CD4-positive, alpha-beta memory T cell (primary cell): ENCODE results near the gene GYG1. TPM values are rescaled to one million over a fixed set of nuclear protein-coding genes. Genes with fewer than 3 reads are reported as not detected.

Experiments used
- CTCF ChIA-PET: fragments of 350-600 bp; sonication (Branson Sonifier 250); formaldehyde crosslinking; loops from one replicate; lab custom pipeline; 2021; ENCODE audit warnings: inconsistent platforms; ENCODE audit not compliant: partially characterized antibody; lab: Charles Lee
- POLR2A ChIA-PET: fragments of 350-600 bp; sonication (Branson Sonifier 250); formaldehyde crosslinking; loops from one replicate; lab custom pipeline; 2021; ENCODE audit not compliant: partially characterized antibody; lab: Charles Lee
- DNase-seq, 5 donors: peaks; one replicate each; pipeline versions ENCODE4 v3.0.0 to v3.0.0-alpha.2; 2020 to 2022; ENCODE audit warnings: mixed read lengths in 1 of 5
- H3K27ac ChIP-seq: one replicate; pipeline ENCODE4 v1.7.0; 2013; ENCODE audit warnings: low read depth, low read length
- H3K27me3 ChIP-seq: 2 replicates; pipeline ENCODE4 v1.7.0; 2013; ENCODE audit warnings: mild to moderate bottlenecking, low read length, moderate library complexity; ENCODE audit not compliant: insufficient read depth
- H3K36me3 ChIP-seq: 2 replicates; pipeline ENCODE4 v1.7.0; 2013; ENCODE audit warnings: mild to moderate bottlenecking, low read length, moderate library complexity; ENCODE audit not compliant: insufficient read depth
- H3K4me1 ChIP-seq: 2 replicates; pipeline ENCODE4 v1.7.0; 2013; ENCODE audit warnings: mild to moderate bottlenecking, low read length, moderate library complexity; ENCODE audit not compliant: insufficient read depth
- H3K4me3 ChIP-seq, 2 donors: one replicate each; pipeline ENCODE4 v1.7.0; 2013; ENCODE audit warnings: low read length in 2 of 2, mild to moderate bottlenecking in 1 of 2
- H3K9me3 ChIP-seq, 2 donors: one replicate each; pipeline ENCODE4 v1.7.0; 2013; ENCODE audit warnings: low read length in 2 of 2, control low read depth in 1 of 2; ENCODE audit not compliant: control insufficient read depth in 1 of 2
- H3K27ac Mint-ChIP-seq, 7 donors: one replicate each; pipeline ENCODE4 v1.8.0; 2020 to 2021; ENCODE audit warnings: mixed read lengths in 7 of 7, mild to moderate bottlenecking in 6 of 7, inconsistent platforms in 3 of 7, moderate library complexity in 3 of 7
- H3K27me3 Mint-ChIP-seq, 2 donors: one replicate each; pipeline ENCODE4 v1.8.0; 2020 to 2021; ENCODE audit warnings: mixed read lengths in 2 of 2
- H3K36me3 Mint-ChIP-seq, 2 donors: one replicate each; pipeline ENCODE4 v1.8.0; 2020 to 2021; ENCODE audit warnings: mixed read lengths in 2 of 2, inconsistent platforms in 1 of 2, mild to moderate bottlenecking in 1 of 2
- H3K4me1 Mint-ChIP-seq, 4 donors: one replicate each; pipeline ENCODE4 v1.8.0; 2020 to 2021; ENCODE audit warnings: mixed read lengths in 4 of 4, mild to moderate bottlenecking in 1 of 4
- H3K4me3 Mint-ChIP-seq, 8 donors: one replicate each; pipeline ENCODE4 v1.8.0; 2020 to 2021; ENCODE audit warnings: mixed read lengths in 8 of 8, mild to moderate bottlenecking in 7 of 8, moderate library complexity in 6 of 8, inconsistent platforms in 3 of 8
- H3K9me3 Mint-ChIP-seq, 8 donors: one replicate each; pipeline ENCODE4 v1.8.0; 2020 to 2021; ENCODE audit warnings: mixed read lengths in 8 of 8, mild to moderate bottlenecking in 5 of 8, inconsistent platforms in 3 of 8, moderate library complexity in 1 of 8
- intact Hi-C: fragments of 100-400 bp; cut with micrococcal nuclease; formaldehyde crosslinking; loops from one replicate; pipeline ENCODE4 v1.15.1; 2023
- polyA plus RNA-seq, 2 donors: library from polyadenylated mRNA; unstranded; fragments of 300-500 nt; fragmentation: Illumina TruSeq; gene quantifications; one replicate each; pipeline ENCODE4 v1.2.3, GENCODE V29; 2021
- total RNA-seq, 2 experiments: library from RNA; stranded (reverse); gene quantifications; one replicate each; pipeline ENCODE4 v1.2.3, GENCODE V29; 2021

The GYG1 gene
- total and polyA plus RNA-seq, 4 experiments from 2014 or later, result 20.9 to 54.9 (median 29.2) TPM

- H3K27me3 ChIP-seq, result no peaks in the 10 kb centered on the region
Measured at GRCh38 chr3:149015393-149015792, 24.1 kb downstream of the GYG1 start.

GRCh38 chr3:149016242-149016641 lies 24.9 kb downstream of the GYG1 start:
- peaks cover 39 to 54% of the 10 kb centered on the region in 2 donors for H3K36me3 Mint-ChIP-seq
- ChIA-PET CTCF (no interaction called here), POLR2A (interaction anchor here (1.0 kb wide), 1 partner anchor 25 kb away, joined by 3 read pairs; the partner anchor contains the start of gene GYG1)
- peaks cover 3% of the 10 kb centered on the region for H3K36me3 ChIP-seq
- H3K27me3 ChIP-seq, result no peaks in the 10 kb centered on the region
- H3K27ac Mint-ChIP-seq, result peak overlapping the region in 5 of 7 donors; percentile 19 to 31 (median 24)
- H3K9me3 ChIP-seq, result no peaks in the 10 kb centered on the region
- H3K9me3 Mint-ChIP-seq, result no peaks in the 10 kb centered on the region
- no peaks in the 10 kb centered on the region for H3K4me1 ChIP-seq
- no peaks in the 10 kb centered on the region for H3K27me3 Mint-ChIP-seq
- DNase-seq, result no peak
- peaks cover 16 to 47% (median 32%) of the 10 kb centered on the region in 4 donors for H3K4me1 Mint-ChIP-seq
- no peak overlapping the region for H3K4me3 ChIP-seq
- no peak overlapping the region for H3K4me3 Mint-ChIP-seq
- intact Hi-C loops, result no loop called here
- no peak overlapping the region for H3K27ac ChIP-seq

More at GRCh38 chr3:149015393-149015792, 24.1 kb downstream of the GYG1 start:
- H3K9me3 ChIP-seq, result no peaks in the 10 kb centered on the region
- Mint-ChIP-seq H3K4me3 (no peak overlapping the region), H3K27ac (peak overlapping the region in 5 of 7 donors; percentile 0 to 53 (median 19)), H3K4me1 (peaks cover 16 to 48% (median 33%) of the 10 kb centered on the region in 4 donors), H3K9me3 (no peaks in the 10 kb centered on the region), H3K36me3 (peaks cover 44 to 56% of the 10 kb centered on the region in 2 donors), H3K27me3 (no peaks in the 10 kb centered on the region)
- no peak overlapping the region for H3K27ac ChIP-seq
- POLR2A ChIA-PET, result no interaction called here
- no peak overlapping the region for H3K4me3 ChIP-seq
- intact Hi-C loops, result no loop called here
- H3K4me1 ChIP-seq, result peaks cover 5% of the 10 kb centered on the region
- H3K36me3 ChIP-seq, result peaks cover 11% of the 10 kb centered on the region
- CTCF ChIA-PET, result no interaction called here
- no peak for DNase-seq

- H3K27ac Mint-ChIP-seq, result peak overlapping the region in 5 of 7 donors; percentile 14 to 31 (median 24)
- H3K36me3 Mint-ChIP-seq, result peaks cover 36 to 54% of the 10 kb centered on the region in 2 donors
- H3K27me3 Mint-ChIP-seq, result no peaks in the 10 kb centered on the region
- Histone ChIP-seq H3K4me1 (no peaks in the 10 kb centered on the region), H3K27me3 (no peaks in the 10 kb centered on the region), H3K27ac (no peak overlapping the region), H3K36me3 (peaks cover 2% of the 10 kb centered on the region), H3K9me3 (no peaks in the 10 kb centered on the region), H3K4me3 (no peak overlapping the region)
- ChIA-PET CTCF (no interaction called here), POLR2A (interaction anchor here (1.0 kb wide), 1 partner anchor 25 kb away, joined by 3 read pairs; the partner anchor contains the start of gene GYG1)
- peaks cover 16 to 46% (median 31%) of the 10 kb centered on the region in 4 donors for H3K4me1 Mint-ChIP-seq
- no peaks in the 10 kb centered on the region for H3K9me3 Mint-ChIP-seq
- H3K4me3 Mint-ChIP-seq, result peak overlapping the region in 1 of 8 donors; percentile 14
- intact Hi-C loops, result no loop called here
- DNase-seq, result no peak
Measured at GRCh38 chr3:149016669-149017541, 25.6 kb downstream of the GYG1 start.

GRCh38 chr3:149018247-149018646 lies 26.9 kb downstream of the GYG1 start:
- intact Hi-C loops, result no loop called here
- H3K27ac ChIP-seq, result no peak overlapping the region

GRCh38 chr3:149019580-149019979 lies 28.2 kb downstream of the GYG1 start:
- Histone ChIP-seq H3K4me1 (no peaks in the 10 kb centered on the region), H3K27ac (no peak overlapping the region), H3K36me3 (peaks cover 18% of the 10 kb centered on the region), H3K27me3 (no peaks in the 10 kb centered on the region), H3K4me3 (no peak overlapping the region), H3K9me3 (no peaks in the 10 kb centered on the region)
- no peaks in the 10 kb centered on the region for H3K27me3 Mint-ChIP-seq
- no peak for DNase-seq
- H3K27ac Mint-ChIP-seq, result peak overlapping the region in 3 of 7 donors; percentile 7 to 70 (median 62)
- ChIA-PET POLR2A (no interaction called here), CTCF (no interaction called here)
- intact Hi-C loops, result no loop called here
- H3K9me3 Mint-ChIP-seq, result no peaks in the 10 kb centered on the region
- H3K36me3 Mint-ChIP-seq, result peaks cover 45 to 64% of the 10 kb centered on the region in 2 donors
- H3K4me1 Mint-ChIP-seq, result peaks cover 16 to 42% (median 26%) of the 10 kb centered on the region in 4 donors
- H3K4me3 Mint-ChIP-seq, result no peak overlapping the region

More at GRCh38 chr3:149018247-149018646, 26.9 kb downstream of the GYG1 start:
- H3K9me3 Mint-ChIP-seq, result no peaks in the 10 kb centered on the region
- ChIA-PET CTCF (no interaction called here), POLR2A (no interaction called here)
- Histone ChIP-seq H3K36me3 (peaks cover 5% of the 10 kb centered on the region), H3K9me3 (no peaks in the 10 kb centered on the region), H3K4me1 (no peaks in the 10 kb centered on the region), H3K27me3 (no peaks in the 10 kb centered on the region), H3K4me3 (no peak overlapping the region)
- no peaks in the 10 kb centered on the region for H3K27me3 Mint-ChIP-seq
- peaks cover 44 to 61% of the 10 kb centered on the region in 2 donors for H3K36me3 Mint-ChIP-seq
- peak overlapping the region in 2 of 7 donors; percentile 30 to 79 for H3K27ac Mint-ChIP-seq
- DNase-seq, result no peak
- peaks cover 16 to 46% (median 31%) of the 10 kb centered on the region in 4 donors for H3K4me1 Mint-ChIP-seq
- H3K4me3 Mint-ChIP-seq, result no peak overlapping the region

GRCh38 chr3:149020196-149020838 lies 29.0 kb downstream of the GYG1 start:
- Mint-ChIP-seq H3K4me1 (peaks cover 10 to 37% (median 21%) of the 10 kb centered on the region in 4 donors), H3K27ac (peak overlapping the region in 5 of 7 donors; percentile 26 to 74 (median 67)), H3K9me3 (no peaks in the 10 kb centered on the region), H3K4me3 (peak overlapping the region in 1 of 8 donors; percentile 43), H3K27me3 (no peaks in the 10 kb centered on the region), H3K36me3 (peaks cover 47 to 66% of the 10 kb centered on the region in 2 donors)
- Histone ChIP-seq H3K4me1 (no peaks in the 10 kb centered on the region), H3K9me3 (no peaks in the 10 kb centered on the region), H3K4me3 (no peak overlapping the region), H3K27me3 (no peaks in the 10 kb centered on the region), H3K27ac (no peak overlapping the region), H3K36me3 (peaks cover 25% of the 10 kb centered on the region)
- DNase-seq, result no peak
- ChIA-PET CTCF (no interaction called here), POLR2A (no interaction called here)
- intact Hi-C loops, result no loop called here

- peaks cover 26% of the 10 kb centered on the region for H3K36me3 ChIP-seq
- peaks cover 47 to 64% of the 10 kb centered on the region in 2 donors for H3K36me3 Mint-ChIP-seq
Measured at GRCh38 chr3:149020839-149021252, 29.5 kb downstream of the GYG1 start.

More at GRCh38 chr3:149020839-149021252, 29.5 kb downstream of the GYG1 start:
- Mint-ChIP-seq H3K4me3 (no peak overlapping the region), H3K4me1 (peaks cover 9 to 33% (median 17%) of the 10 kb centered on the region in 4 donors), H3K27ac (peak overlapping the region in 5 of 7 donors; percentile 19 to 74 (median 29)), H3K9me3 (no peaks in the 10 kb centered on the region), H3K27me3 (no peaks in the 10 kb centered on the region)
- ChIA-PET POLR2A (interaction anchor here (1.0 to 1.1 kb wide), 2 partner anchors 9 to 29 kb away, joined by 3 read pairs; no protein-coding TSS in a partner anchor), CTCF (no interaction called here)
- no peak overlapping the region for H3K4me3 ChIP-seq
- H3K27ac ChIP-seq, result no peak overlapping the region
- H3K9me3 ChIP-seq, result no peaks in the 10 kb centered on the region
- intact Hi-C loops, result no loop called here
- no peaks in the 10 kb centered on the region for H3K4me1 ChIP-seq
- DNase-seq, result no peak
- no peaks in the 10 kb centered on the region for H3K27me3 ChIP-seq
